Colonic mucosa (tissue), 4 donors: Measurements from ENCODE around the gene PTPRN2. TPM values are rescaled to one million over a fixed set of nuclear protein-coding genes. Genes with fewer than 3 reads are reported as not detected.

Experiments
- DNase-seq: peaks from one replicate; pipeline ENCODE4 v3.0.0-alpha.2; 2020
- H3K27ac ChIP-seq: fragments of 200-600 bp; one replicate; pipeline ENCODE4 v1.8.0; 2021
- H3K27me3 ChIP-seq: fragments of 200-600 bp; one replicate; pipeline ENCODE4 v1.8.0; 2021
- H3K36me3 ChIP-seq: fragments of 200-600 bp; one replicate; pipeline ENCODE4 v1.8.0; 2021
- H3K4me1 ChIP-seq: fragments of 200-600 bp; one replicate; pipeline ENCODE4 v1.8.0; 2021; ENCODE audit warnings: mild to moderate bottlenecking
- H3K4me3 ChIP-seq: fragments of 200-600 bp; one replicate; pipeline ENCODE4 v1.8.0; 2021
- H3K9ac ChIP-seq, 2 donors: one replicate each; pipeline ENCODE4 v1.7.0; 2013; ENCODE audit warnings: control low read depth in 2 of 2, low read depth in 2 of 2, low read length in 2 of 2
- H3K9me3 ChIP-seq: fragments of 200-600 bp; one replicate; pipeline ENCODE4 v1.8.0; 2021
- CTCF ChIP-seq: fragments of 200-600 bp; IDR thresholded peaks from one replicate; pipeline ENCODE4 v1.8.0; 2022; ENCODE audit warnings: antibody characterized with exemption, mild to moderate bottlenecking
- intact Hi-C: fragments of 100-400 bp; cut with DNase I; formaldehyde crosslinking; loops from one replicate; pipeline ENCODE4 v1.14.1; 2022
- total RNA-seq, 2 donors: library from RNA; stranded (reverse); fragmentation: NEBNext Ultra II Directional in 1 of 2; extraction: Animal tissue kit (Norgen Biotek cat#: 25700) in 1 of 2; gene quantifications; one replicate each; pipeline ENCODE4 v1.2.1, GENCODE V29; 2021
- donor health status: healthy.
- donor health status: DM: no; HTN: no; CAD: no.
- donor health status: DM: no; HTN: no; CAD: no.

Gene PTPRN2
- total RNA-seq, 2 donors from 2014 or later, result 14.7 to 21.6 TPM

- Histone ChIP-seq H3K36me3 (no peaks in the 10 kb centered on the region), H3K4me3 (no peak overlapping the region), H3K9me3 (no peaks in the 10 kb centered on the region), H3K4me1 (no peaks in the 10 kb centered on the region), H3K27me3 (no peaks in the 10 kb centered on the region), H3K27ac (no peak overlapping the region), H3K9ac (no peak overlapping the region)
- no peak for TF ChIP-seq CTCF
- no peak for DNase-seq
- intact Hi-C loops, result no loop called here
These were observed 533.0 kb downstream of the PTPRN2 start for GRCh38 chr7:158054611-158055010.

- no peaks in the 10 kb centered on the region for H3K4me1 ChIP-seq
- H3K27ac ChIP-seq, result no peak overlapping the region
- intact Hi-C loops, result no loop called here
- H3K27me3 ChIP-seq, result no peaks in the 10 kb centered on the region
- no peaks in the 10 kb centered on the region for H3K9me3 ChIP-seq
- no peak overlapping the region for H3K9ac ChIP-seq
- no peak for TF ChIP-seq CTCF
- no peaks in the 10 kb centered on the region for H3K36me3 ChIP-seq
- no peak for DNase-seq
- no peak overlapping the region for H3K4me3 ChIP-seq
These were observed 533.5 kb downstream of the PTPRN2 start for GRCh38 chr7:158054081-158054480.

- Histone ChIP-seq H3K27me3 (no peaks in the 10 kb centered on the region), H3K4me3 (no peak overlapping the region), H3K4me1 (no peaks in the 10 kb centered on the region), H3K27ac (no peak overlapping the region), H3K9me3 (no peaks in the 10 kb centered on the region), H3K9ac (no peak overlapping the region), H3K36me3 (no peaks in the 10 kb centered on the region)
- TF ChIP-seq CTCF, result no peak
- intact Hi-C loops, result no loop called here
- no peak for DNase-seq
These were observed 534.3 kb downstream of the PTPRN2 start for GRCh38 chr7:158053183-158053915.

- Histone ChIP-seq H3K4me3 (no peak overlapping the region), H3K4me1 (no peaks in the 10 kb centered on the region), H3K27ac (no peak overlapping the region), H3K36me3 (no peaks in the 10 kb centered on the region), H3K27me3 (no peaks in the 10 kb centered on the region), H3K9ac (no peak overlapping the region), H3K9me3 (no peaks in the 10 kb centered on the region)
- no peak for DNase-seq
- intact Hi-C loops, result no loop called here
- no peak for TF ChIP-seq CTCF
These were observed 535.1 kb downstream of the PTPRN2 start for GRCh38 chr7:158052381-158053060.

GRCh38 chr7:158051776-158052175 is 535.8 kb downstream of the PTPRN2 start:
- no peak overlapping the region for H3K9ac ChIP-seq
- no peak overlapping the region for H3K4me3 ChIP-seq
- DNase-seq, result no peak
- no peaks in the 10 kb centered on the region for H3K4me1 ChIP-seq
- no peaks in the 10 kb centered on the region for H3K27me3 ChIP-seq
- no peak for TF ChIP-seq CTCF
- H3K9me3 ChIP-seq, result no peaks in the 10 kb centered on the region
- intact Hi-C loops, result no loop called here
- no peaks in the 10 kb centered on the region for H3K36me3 ChIP-seq
- no peak overlapping the region for H3K27ac ChIP-seq
